Heart left ventricle (tissue), 16 donors: ENCODE data around the gene BNIPL. TPM values are rescaled to one million over a fixed set of nuclear protein-coding genes. Genes with fewer than 3 reads are reported as not detected.
A peak's percentile ranks its signal among the peaks of the same experiment; 100 is the strongest.

Source experiments
- ATAC-seq, 4 donors: fragments of 200-7000 bp; cut with Tn5 transposase; one replicate each; pipeline ENCODE4 v1.9.1; 2020 to 2022; ENCODE audit warnings: moderate library complexity in 4 of 4, mild to moderate bottlenecking in 3 of 4, moderate number of reproducible peaks in 1 of 4
- DNase-seq, 5 donors: peaks; one replicate each; pipeline ENCODE4 v3.0.0-alpha.2; 2020
- H3K27ac ChIP-seq, 12 donors: fragments of 200-600 bp; sonication (generic) in 4 of 12; one replicate each; pipeline versions ENCODE4 v1.5.0 to v1.8.0; 2016 to 2022; ENCODE audit warnings: mild to moderate bottlenecking in 2 of 12
- H3K27me3 ChIP-seq, 9 donors: fragments of 200-600 bp; sonication (generic) in 2 of 9; one replicate each; pipeline versions ENCODE4 v1.5.1 to v1.8.0; 2016 to 2022; ENCODE audit warnings: mild to moderate bottlenecking in 3 of 9
- H3K36me3 ChIP-seq, 9 donors: fragments of 200-600 bp; sonication (generic) in 2 of 9; one replicate each; pipeline versions ENCODE4 v1.5.0 to v1.8.0; 2018 to 2022; ENCODE audit warnings: mild to moderate bottlenecking in 2 of 9
- H3K4me1 ChIP-seq, 12 donors: fragments of 200-600 bp; sonication (generic) in 4 of 12; one replicate each; pipeline versions ENCODE4 v1.5.0 to v1.8.0; 2016 to 2022; ENCODE audit warnings: mild to moderate bottlenecking in 3 of 12
- H3K4me3 ChIP-seq, 12 donors: fragments of 200-600 bp; sonication (generic) in 4 of 12; one replicate each; pipeline versions ENCODE4 v1.5.0 to v1.8.0; 2017 to 2022; ENCODE audit warnings: mild to moderate bottlenecking in 9 of 12, moderate library complexity in 4 of 12
- H3K9me3 ChIP-seq, 12 donors: fragments of 200-600 bp; sonication (generic) in 4 of 12; one replicate each; pipeline versions ENCODE4 v1.5.0 to v1.8.0; 2016 to 2022; ENCODE audit warnings: mild to moderate bottlenecking in 1 of 12
- POLR2A ChIP-seq, 2 donors: fragments of 450-650 bp; IDR thresholded peaks; one replicate each; pipeline ENCODE4 v1.6.1; 2017; ENCODE audit warnings: antibody characterized with exemption in 2 of 2, mild to moderate bottlenecking in 2 of 2, moderate library complexity in 2 of 2
- WGBS, 4 donors: extraction: QIAGEN DNeasy Blood & Tissue Kit in 2 of 4; methylation state at CpG; one replicate each; pipeline versions ENCODE4 v1.1.5 to v1.1.7; 2013 to 2018; 5-methylcytosine and 5-hydroxymethylcytosine counted together
- intact Hi-C, 10 donors: fragments of 100-400 bp; cut with DNase I; formaldehyde crosslinking; loops; one replicate each; pipeline versions ENCODE4 v1.11.1 to v1.14.2; 2022
- polyA plus RNA-seq, 2 donors: library from polyadenylated mRNA; stranded (reverse); fragments of 200-250 nt; gene quantifications; one replicate each; pipeline ENCODE4 v1.2.3, GENCODE V29; 2013
- total RNA-seq, 9 donors: library from RNA; depleted of rRNA in 2 of 9; stranded (reverse); fragments of >200 nt in 2 of 9; fragmentation: NEBNext Ultra II Directional in 3 of 9; extraction: Animal tissue kit (Norgen Biotek cat#: 25700) in 3 of 9; gene quantifications; one replicate each; pipeline versions ENCODE4 v1.1.0 to v1.2.4, GENCODE V29; 2016 to 2023
- TF ChIP-seq, protein P1 (sequence below), 12 donors: fragments of 200-600 bp; sonication (generic) in 4 of 12; IDR thresholded peaks; one replicate each; pipeline versions ENCODE4 v1.5.0 to v1.8.0; 2018 to 2022; ENCODE audit warnings: antibody characterized with exemption in 12 of 12, mild to moderate bottlenecking in 5 of 12
- donor health status: ischemic (EF 13 %, LVEDD 7.1; RV severe dilation, severe dysfunction).
- donor health status: healthy with polysubstance abuse.
- donor health status: DM: no; HTN: yes; CAD: no.
- donor health status: DM: no; HTN: no; CAD: no.
- donor health status: ischemic (EF 25% LVEDD 6.9; RV normal size, moderate dysfunction).
- donor health status: ischemic (EF 25% LVEDD 5.7; RV mildly dilated, moderate dysfunction).
- donor health status: healthy.
- donor health status: DM: yes; HTN: yes; CAD: no.
- donor health status: ischemic (EF 35%, LVEDD 5.7; RV mildly dilated, moderate dysfunction).
- donor health status: nonischemic (EF 11% LVEDD 7.7; RV severe dilation, severe dysfunction).
- donor health status: DM: yes; HTN: yes; CAD: no.
- donor health status: PGD.
- donor health status: ischemic (EF 29% LVEDD 5.4; RV normal size, mild dysfunction).
- donor health status: nonischemic (EF 23%, LVEDD 6.1; RV moderate dilation, normal function).

The BNIPL gene
- total and polyA plus RNA-seq, 11 donors, result 0.07 to 0.65 (median 0.38) TPM; not detected in 2

DNA sequence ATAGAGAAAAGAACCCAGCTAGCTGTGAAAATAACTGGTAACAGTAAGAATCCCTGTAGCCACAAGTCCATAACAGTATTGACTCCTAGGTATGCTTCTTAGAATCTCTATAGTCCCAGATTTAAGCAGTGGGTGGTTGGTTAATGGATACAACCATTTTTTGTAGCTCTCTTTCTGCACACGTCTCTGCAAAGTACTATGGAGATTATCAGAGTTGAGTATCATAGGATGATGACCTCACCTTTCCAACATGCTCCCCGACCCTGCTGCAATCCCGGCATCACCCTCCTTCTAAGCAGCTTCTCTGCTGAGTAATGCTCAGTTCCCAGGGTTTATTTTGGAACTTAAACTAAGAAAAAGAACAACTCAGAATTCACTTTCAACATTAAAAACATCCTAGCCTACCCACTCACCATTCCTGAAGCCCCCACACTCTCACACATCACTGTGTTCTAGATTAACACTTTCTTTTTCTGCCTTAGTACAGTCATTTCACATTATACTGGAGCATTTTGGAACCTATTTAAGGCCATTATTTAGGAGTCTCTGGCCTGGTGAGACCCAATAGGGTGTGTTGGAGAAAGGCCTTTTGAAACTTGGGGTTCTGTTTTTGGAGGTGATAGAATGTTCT lies 26.5 kb downstream of the BNIPL start:
- H3K27ac ChIP-seq, result peak overlapping the region in 9 of 12 donors; percentile 9 to 99 (median 94)
- WGBS, 4 donors, result 49 to 64% (median 50%) methylated on average over 3 of the region's 3 CpGs
- ATAC-seq, result peak in 1 of 4 donors; percentile 21
- intact Hi-C loops, result no loop called here
- H3K27me3 ChIP-seq, result no peaks in the 10 kb centered on the region
- no peak overlapping the region for H3K4me3 ChIP-seq
- TF ChIP-seq, protein P1, sequence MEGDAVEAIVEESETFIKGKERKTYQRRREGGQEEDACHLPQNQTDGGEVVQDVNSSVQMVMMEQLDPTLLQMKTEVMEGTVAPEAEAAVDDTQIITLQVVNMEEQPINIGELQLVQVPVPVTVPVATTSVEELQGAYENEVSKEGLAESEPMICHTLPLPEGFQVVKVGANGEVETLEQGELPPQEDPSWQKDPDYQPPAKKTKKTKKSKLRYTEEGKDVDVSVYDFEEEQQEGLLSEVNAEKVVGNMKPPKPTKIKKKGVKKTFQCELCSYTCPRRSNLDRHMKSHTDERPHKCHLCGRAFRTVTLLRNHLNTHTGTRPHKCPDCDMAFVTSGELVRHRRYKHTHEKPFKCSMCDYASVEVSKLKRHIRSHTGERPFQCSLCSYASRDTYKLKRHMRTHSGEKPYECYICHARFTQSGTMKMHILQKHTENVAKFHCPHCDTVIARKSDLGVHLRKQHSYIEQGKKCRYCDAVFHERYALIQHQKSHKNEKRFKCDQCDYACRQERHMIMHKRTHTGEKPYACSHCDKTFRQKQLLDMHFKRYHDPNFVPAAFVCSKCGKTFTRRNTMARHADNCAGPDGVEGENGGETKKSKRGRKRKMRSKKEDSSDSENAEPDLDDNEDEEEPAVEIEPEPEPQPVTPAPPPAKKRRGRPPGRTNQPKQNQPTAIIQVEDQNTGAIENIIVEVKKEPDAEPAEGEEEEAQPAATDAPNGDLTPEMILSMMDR (IDR thresholded peaks at IDR 0.05), result no peak
- no peak for TF ChIP-seq POLR2A (IDR thresholded peaks at IDR 0.05)
- H3K36me3 ChIP-seq, result no peaks in the 10 kb centered on the region
- peak in 1 of 5 donors; percentile 39 for DNase-seq
- H3K9me3 ChIP-seq, result no peaks in the 10 kb centered on the region
- H3K4me1 ChIP-seq, result peaks cover 0 to 22% (median 6%) of the 10 kb centered on the region in 12 donors

GRCh38 chr1:151065089-151065645 lies 28.8 kb downstream of the BNIPL start:
- DNase-seq, result no peak
- no peak for ATAC-seq
- TF ChIP-seq, protein P1 (IDR thresholded peaks at IDR 0.05), result no peak
- no peak for TF ChIP-seq POLR2A (IDR thresholded peaks at IDR 0.05)
- intact Hi-C loops, result no loop called here
- Histone ChIP-seq H3K36me3 (no peaks in the 10 kb centered on the region), H3K9me3 (no peaks in the 10 kb centered on the region), H3K4me3 (no peak overlapping the region), H3K27me3 (no peaks in the 10 kb centered on the region), H3K4me1 (peaks cover 0 to 20% (median 8%) of the 10 kb centered on the region in 12 donors), H3K27ac (peak overlapping the region in 1 of 12 donors; percentile 18)

GRCh38 chr1:151067185-151067584 lies 30.8 kb downstream of the BNIPL start:
- ATAC-seq, result no peak
- intact Hi-C loops, result no loop called here
- WGBS, 4 donors, result 77 to 91% (median 87%) methylated on average over 4 of the region's 4 CpGs

DNA sequence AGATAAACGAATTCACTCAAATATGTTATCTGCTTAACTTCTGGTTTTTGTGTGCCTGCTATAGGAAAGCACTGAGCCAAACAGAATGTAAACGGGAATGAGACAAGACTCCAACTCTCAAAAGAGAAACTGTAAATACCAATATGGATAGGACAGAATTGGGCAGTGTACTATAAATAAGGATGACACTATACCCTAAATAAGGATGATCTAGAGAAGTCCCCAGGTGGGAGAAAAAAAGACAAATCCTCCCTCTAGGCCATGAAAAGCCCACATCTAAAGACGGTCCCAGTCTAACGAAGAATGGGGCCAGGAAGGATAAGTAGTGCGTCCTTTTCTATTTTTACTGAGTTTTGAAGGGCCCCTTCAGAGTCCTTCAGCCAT lies 32.7 kb downstream of the BNIPL start:
- TF ChIP-seq, protein P1 (IDR thresholded peaks at IDR 0.05), result no peak
- TF ChIP-seq POLR2A (IDR thresholded peaks at IDR 0.05), result no peak
- peaks cover 0 to 10% (median 6%) of the 10 kb centered on the region in 9 donors for H3K36me3 ChIP-seq
- DNase-seq (no peak), ATAC-seq (no peak)
- WGBS, 4 donors, result 80 to 85% (median 83%) methylated on average over 5 of the region's 5 CpGs
- H3K27me3 ChIP-seq, result no peaks in the 10 kb centered on the region
- H3K4me3 ChIP-seq, result no peak overlapping the region
- peak overlapping the region in 10 of 12 donors; percentile 92 to 100 (median 99) for H3K27ac ChIP-seq
- intact Hi-C loops, result no loop called here
- no peaks in the 10 kb centered on the region for H3K9me3 ChIP-seq
- peaks cover 0 to 23% (median 10%) of the 10 kb centered on the region in 12 donors for H3K4me1 ChIP-seq

More at GRCh38 chr1:151067185-151067584, 30.8 kb downstream of the BNIPL start:
- Histone ChIP-seq H3K27ac (peak overlapping the region in 3 of 12 donors; percentile 7 to 28 (median 19)), H3K9me3 (no peaks in the 10 kb centered on the region), H3K36me3 (no peaks in the 10 kb centered on the region), H3K27me3 (no peaks in the 10 kb centered on the region), H3K4me3 (no peak overlapping the region), H3K4me1 (peaks cover 0 to 23% (median 10%) of the 10 kb centered on the region in 12 donors)
- TF ChIP-seq, protein P1 (IDR thresholded peaks at IDR 0.05), result no peak
- no peak for TF ChIP-seq POLR2A (IDR thresholded peaks at IDR 0.05)
- DNase-seq, result no peak
